Erythroblast (primary cell): ENCODE results near the gene SH3BGRL3.
A peak's percentile ranks its signal among the peaks of the same experiment; 100 is the strongest.
"Not testable (repeated sequence)": the region's sequence is repeated elsewhere in the genome, so short reads cannot be mapped to it uniquely, and the experiment has no call there.

Experiments used
- DNase-seq, 2 experiments: peaks; one replicate each; lab custom pipeline; 2025; lab: John Stamatoyannopoulos, UW
- GATA1 ChIP-seq: IDR thresholded peaks from 2 replicates; pipeline ENCODE4 v1.6.1; 2011; ENCODE audit warnings: low read depth, mild to moderate bottlenecking, control low read depth, low read length, moderate library complexity
- POLR2A ChIP-seq: IDR thresholded peaks from 2 replicates; pipeline ENCODE4 v1.6.1; 2011; ENCODE audit warnings: mild to moderate bottlenecking, low read length

The SH3BGRL3 gene

GRCh38 chr1:26279456-26280332 lies at the start of gene SH3BGRL3:
TSS of gene SH3BGRL3 (plus strand) at chr1:26280086. CDS start at chr1:26280156, 70 bp downstream.
- DNase-seq: peak in 1 of 2 experiments; percentile 92
- no peak for TF ChIP-seq GATA1
- TF ChIP-seq POLR2A: peak; percentile 90

- not testable (repeated sequence) for DNase-seq
These were observed 49.2 kb upstream of the SH3BGRL3 start for GRCh38 chr1:26230682-26231081.

GRCh38 chr1:26233903-26234643 lies 45.8 kb upstream of the SH3BGRL3 start, which contains the start of gene CEP85:
TSS of gene CEP85 (plus strand) at chr1:26234200. CDS start at chr1:26239784, 5,584 bp downstream.
- peak; percentile 98 to 100 for DNase-seq
- TF ChIP-seq POLR2A: peak; percentile 98
- TF ChIP-seq GATA1: no peak

GRCh38 chr1:26234644-26235370 lies 45.1 kb upstream of the SH3BGRL3 start:
- no peak for TF ChIP-seq POLR2A
- TF ChIP-seq GATA1: no peak
- DNase-seq: peak in 1 of 2 experiments; percentile 67

- DNase-seq: peak; percentile 75 to 82
- TF ChIP-seq POLR2A (no peak), GATA1 (no peak)
These were observed 42.5 kb upstream of the SH3BGRL3 start for GRCh38 chr1:26237230-26237966.

- no peak for DNase-seq
- no peak for TF ChIP-seq POLR2A
- no peak for TF ChIP-seq GATA1
These were observed 40.0 kb upstream of the SH3BGRL3 start for GRCh38 chr1:26239936-26240335.

- DNase-seq: no peak
- no peak for TF ChIP-seq GATA1
- TF ChIP-seq POLR2A: no peak
These were observed 27.2 kb upstream of the SH3BGRL3 start for GRCh38 chr1:26252718-26253117.

- no peak for TF ChIP-seq POLR2A
- no peak for TF ChIP-seq GATA1
- DNase-seq: no peak
These were observed 25.5 kb upstream of the SH3BGRL3 start for GRCh38 chr1:26254404-26254803.

- no peak for DNase-seq
- no peak for TF ChIP-seq GATA1
- no peak for TF ChIP-seq POLR2A
These were observed 22.7 kb upstream of the SH3BGRL3 start for GRCh38 chr1:26257222-26257621.

GRCh38 chr1:26259005-26259404 lies 20.9 kb upstream of the SH3BGRL3 start:
- no peak for DNase-seq

GRCh38 chr1:26259578-26259977 lies 20.3 kb upstream of the SH3BGRL3 start:
- DNase-seq: no peak
- TF ChIP-seq GATA1: no peak
- no peak for TF ChIP-seq POLR2A

More at GRCh38 chr1:26259005-26259404, 20.9 kb upstream of the SH3BGRL3 start:
- TF ChIP-seq POLR2A (no peak), GATA1 (no peak)

GRCh38 chr1:26263212-26263611 lies 16.7 kb upstream of the SH3BGRL3 start:
- TF ChIP-seq GATA1 (no peak), POLR2A (no peak)
- DNase-seq: no peak

- no peak for TF ChIP-seq POLR2A
- no peak for TF ChIP-seq GATA1
- no peak for DNase-seq
These were observed 14.5 kb upstream of the SH3BGRL3 start for GRCh38 chr1:26265405-26265804.
